CD4-positive, CD25-positive, alpha-beta regulatory T cell (primary cell): ENCODE data around the gene SPON1. TPM values are rescaled to one million over a fixed set of nuclear protein-coding genes. Genes with fewer than 3 reads are reported as not detected.
A peak's percentile ranks its signal among the peaks of the same experiment; 100 is the strongest.

Experiments
- ATAC-seq, 2 donors: fragments of 150-1000 bp; cut with Tn5 transposase; one replicate each; pipeline ENCODE4 v1.10.0; 2021; ENCODE audit warnings: low read depth in 2 of 2, moderate number of reproducible peaks in 2 of 2, moderate library complexity in 1 of 2
- DNase-seq, 3 donors: peaks; one replicate each; pipeline versions ENCODE4 v3.0.0 to v3.0.0-alpha.2; 2012 to 2022; ENCODE audit warnings: mixed read lengths in 1 of 3
- H3K27ac ChIP-seq: one replicate; pipeline ENCODE4 v1.7.0; 2013; ENCODE audit warnings: mild to moderate bottlenecking, low read length; ENCODE audit not compliant: insufficient read depth, poor library complexity, severe bottlenecking
- H3K27me3 ChIP-seq: one replicate; pipeline ENCODE4 v1.7.0; 2013; ENCODE audit warnings: low read length; ENCODE audit not compliant: control insufficient read depth, insufficient read depth
- H3K36me3 ChIP-seq: one replicate; pipeline ENCODE4 v1.7.0; 2013; ENCODE audit warnings: mild to moderate bottlenecking, low read length, moderate library complexity; ENCODE audit not compliant: control insufficient read depth, insufficient read depth
- H3K4me1 ChIP-seq: 2 replicates; pipeline ENCODE4 v1.7.0; 2013; ENCODE audit warnings: mild to moderate bottlenecking, low read length; ENCODE audit not compliant: insufficient read depth, control insufficient read depth, poor library complexity, severe bottlenecking
- H3K4me3 ChIP-seq: one replicate; pipeline ENCODE4 v1.7.0; 2013; ENCODE audit warnings: low read depth, mild to moderate bottlenecking, low read length, moderate library complexity
- H3K9me3 ChIP-seq, 2 experiments: 1 replicate in 1 of 2; 2 replicates in 1 of 2; pipeline ENCODE4 v1.7.0; 2013; ENCODE audit warnings: low read length in 2 of 2, mild to moderate bottlenecking in 1 of 2, moderate library complexity in 1 of 2; ENCODE audit not compliant: control insufficient read depth in 2 of 2
- H3K27ac Mint-ChIP-seq, 3 donors: one replicate each; pipeline ENCODE4 v1.8.0; 2020 to 2022; ENCODE audit warnings: mild to moderate bottlenecking in 3 of 3, mixed read lengths in 3 of 3, moderate library complexity in 2 of 3
- H3K27me3 Mint-ChIP-seq: one replicate; pipeline ENCODE4 v1.8.0; 2022; ENCODE audit warnings: mild to moderate bottlenecking, mixed read lengths
- H3K36me3 Mint-ChIP-seq: one replicate; pipeline ENCODE4 v1.8.0; 2020; ENCODE audit warnings: mixed read lengths
- H3K4me1 Mint-ChIP-seq, 4 donors: one replicate each; pipeline ENCODE4 v1.8.0; 2020 to 2022; ENCODE audit warnings: mixed read lengths in 4 of 4, mild to moderate bottlenecking in 1 of 4
- H3K4me3 Mint-ChIP-seq, 4 donors: one replicate each; pipeline ENCODE4 v1.8.0; 2020 to 2022; ENCODE audit warnings: mild to moderate bottlenecking in 4 of 4, mixed read lengths in 4 of 4, moderate library complexity in 3 of 4
- H3K9me3 Mint-ChIP-seq, 7 donors: one replicate each; pipeline ENCODE4 v1.8.0; 2020 to 2022; ENCODE audit warnings: mixed read lengths in 7 of 7, mild to moderate bottlenecking in 3 of 7, moderate library complexity in 2 of 7
- polyA plus RNA-seq, 4 donors: library from polyadenylated mRNA; unstranded; fragments of 300-500 nt; fragmentation: Illumina TruSeq; gene quantifications; one replicate each; pipeline ENCODE4 v1.2.3, GENCODE V29; 2021
- total RNA-seq: library from RNA; stranded (reverse); gene quantifications from one replicate; pipeline ENCODE4 v1.2.3, GENCODE V29; 2022

Gene SPON1
- total and polyA plus RNA-seq, 5 donors from 2014 or later = 0.45 to 1.2 (median 0.86) TPM

- Histone ChIP-seq H3K4me3 (no peak overlapping the region), H3K36me3 (no peaks in the 10 kb centered on the region), H3K4me1 (no peaks in the 10 kb centered on the region), H3K9me3 (no peaks in the 10 kb centered on the region), H3K27me3 (no peaks in the 10 kb centered on the region), H3K27ac (no peak overlapping the region)
- Mint-ChIP-seq H3K9me3 (no peaks in the 10 kb centered on the region), H3K27ac (no peak overlapping the region), H3K27me3 (no peaks in the 10 kb centered on the region), H3K36me3 (no peaks in the 10 kb centered on the region), H3K4me3 (no peak overlapping the region), H3K4me1 (peaks cover 4 to 21% (median 10%) of the 10 kb centered on the region in 4 donors)
- no peak for DNase-seq
- no peak for ATAC-seq
Observed at GRCh38 chr11:14240951-14241350, 278.4 kb downstream of the SPON1 start.

DNA sequence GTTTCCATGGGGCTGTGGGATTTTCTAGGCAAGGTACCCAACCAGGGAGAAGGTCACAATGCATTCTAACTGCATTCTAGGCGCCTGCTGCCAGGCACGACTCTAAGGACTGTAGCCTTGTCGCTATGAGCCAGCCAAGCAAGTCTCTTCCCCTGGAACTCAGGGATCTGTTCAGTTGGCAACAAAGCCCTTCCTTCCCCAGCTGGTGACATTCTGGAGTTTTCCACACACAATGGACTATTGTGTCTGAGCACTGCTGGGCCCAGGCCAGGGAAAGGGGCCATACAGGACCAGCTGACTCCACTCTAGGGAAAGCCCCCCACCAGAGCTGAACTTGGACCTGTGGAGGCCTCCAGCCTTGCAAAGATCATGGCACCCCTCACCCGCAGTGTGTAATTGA, 279.7 kb downstream of the SPON1 start:
- peaks cover 4 to 10% (median 7%) of the 10 kb centered on the region in 4 donors for H3K4me1 Mint-ChIP-seq
- no peak overlapping the region for H3K4me3 Mint-ChIP-seq
- Histone ChIP-seq H3K27me3 (no peaks in the 10 kb centered on the region), H3K4me3 (no peak overlapping the region), H3K36me3 (no peaks in the 10 kb centered on the region), H3K27ac (no peak overlapping the region), H3K4me1 (no peaks in the 10 kb centered on the region), H3K9me3 (no peaks in the 10 kb centered on the region)
- H3K9me3 Mint-ChIP-seq = no peaks in the 10 kb centered on the region
- H3K36me3 Mint-ChIP-seq = no peaks in the 10 kb centered on the region
- no peaks in the 10 kb centered on the region for H3K27me3 Mint-ChIP-seq
- DNase-seq (no peak), ATAC-seq (no peak)
- H3K27ac Mint-ChIP-seq = peak overlapping the region in 1 of 3 donors; percentile 18

DNA sequence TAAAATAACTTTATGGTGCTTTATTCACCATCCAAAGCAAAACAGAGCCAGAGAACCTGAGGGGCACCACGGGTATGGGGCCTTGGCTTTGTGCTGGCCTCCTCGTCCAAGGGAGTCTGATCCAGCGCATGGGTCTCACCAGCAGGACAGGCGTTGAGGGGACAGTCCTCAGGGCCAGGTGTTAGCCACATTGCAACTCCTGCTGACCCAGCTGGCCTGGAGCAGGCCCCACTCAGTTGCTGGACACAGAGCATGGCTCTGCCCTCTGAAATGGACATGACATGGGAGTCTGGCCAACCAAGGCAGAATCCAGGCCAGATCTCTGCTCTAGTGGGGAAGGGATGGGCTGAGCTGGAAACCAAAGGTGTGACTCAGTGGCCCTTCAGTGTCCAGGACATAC, 280.2 kb downstream of the SPON1 start:
- Histone ChIP-seq H3K9me3 (no peaks in the 10 kb centered on the region), H3K27ac (no peak overlapping the region), H3K4me3 (no peak overlapping the region), H3K36me3 (no peaks in the 10 kb centered on the region), H3K27me3 (no peaks in the 10 kb centered on the region), H3K4me1 (no peaks in the 10 kb centered on the region)
- peaks cover 4 to 12% (median 8%) of the 10 kb centered on the region in 4 donors for H3K4me1 Mint-ChIP-seq
- H3K4me3 Mint-ChIP-seq = no peak overlapping the region
- no peaks in the 10 kb centered on the region for H3K27me3 Mint-ChIP-seq
- H3K27ac Mint-ChIP-seq = peak overlapping the region in 1 of 3 donors; percentile 18
- no peak for DNase-seq
- H3K9me3 Mint-ChIP-seq = no peaks in the 10 kb centered on the region
- H3K36me3 Mint-ChIP-seq = no peaks in the 10 kb centered on the region
- no peak for ATAC-seq

GRCh38 chr11:14244926-14245325, 282.4 kb downstream of the SPON1 start:
- Mint-ChIP-seq H3K36me3 (no peaks in the 10 kb centered on the region), H3K4me3 (no peak overlapping the region), H3K4me1 (peaks cover 10 to 27% (median 18%) of the 10 kb centered on the region in 4 donors), H3K27ac (no peak overlapping the region), H3K9me3 (no peaks in the 10 kb centered on the region), H3K27me3 (no peaks in the 10 kb centered on the region)
- H3K27me3 ChIP-seq = no peaks in the 10 kb centered on the region
- no peak overlapping the region for H3K4me3 ChIP-seq
- peaks cover 13% of the 10 kb centered on the region for H3K4me1 ChIP-seq
- H3K36me3 ChIP-seq = no peaks in the 10 kb centered on the region
- DNase-seq = no peak
- ATAC-seq = no peak
- H3K27ac ChIP-seq = no peak overlapping the region
- H3K9me3 ChIP-seq = no peaks in the 10 kb centered on the region

DNA sequence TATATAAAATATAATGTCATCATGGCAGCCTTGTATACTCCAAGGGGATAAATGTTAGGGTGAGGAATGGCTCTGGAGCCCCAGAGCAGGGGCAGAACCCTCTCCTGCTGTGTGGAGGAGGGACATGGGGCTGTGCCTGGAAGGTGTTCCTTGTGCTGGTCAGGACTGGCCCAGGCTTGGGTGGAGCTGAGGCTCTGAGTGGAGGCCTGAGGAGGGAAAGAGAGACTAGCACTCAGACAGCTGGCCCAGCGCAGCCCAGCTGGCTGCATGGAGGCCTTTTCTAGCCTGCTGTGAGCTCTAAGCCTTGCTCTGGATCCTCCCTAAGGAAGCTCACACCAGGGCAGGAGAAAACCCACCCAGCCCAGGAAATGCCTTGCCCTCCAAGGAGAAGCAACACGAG, 282.9 kb downstream of the SPON1 start:
- H3K4me3 ChIP-seq = no peak overlapping the region
- no peak overlapping the region for H3K27ac ChIP-seq
- Mint-ChIP-seq H3K27me3 (no peaks in the 10 kb centered on the region), H3K9me3 (no peaks in the 10 kb centered on the region), H3K4me3 (no peak overlapping the region), H3K27ac (no peak overlapping the region), H3K36me3 (no peaks in the 10 kb centered on the region), H3K4me1 (peaks cover 10 to 27% (median 18%) of the 10 kb centered on the region in 4 donors)
- no peak for DNase-seq
- no peak for ATAC-seq
- no peaks in the 10 kb centered on the region for H3K9me3 ChIP-seq
- H3K36me3 ChIP-seq = no peaks in the 10 kb centered on the region
- H3K4me1 ChIP-seq = peaks cover 13% of the 10 kb centered on the region
- no peaks in the 10 kb centered on the region for H3K27me3 ChIP-seq

DNA sequence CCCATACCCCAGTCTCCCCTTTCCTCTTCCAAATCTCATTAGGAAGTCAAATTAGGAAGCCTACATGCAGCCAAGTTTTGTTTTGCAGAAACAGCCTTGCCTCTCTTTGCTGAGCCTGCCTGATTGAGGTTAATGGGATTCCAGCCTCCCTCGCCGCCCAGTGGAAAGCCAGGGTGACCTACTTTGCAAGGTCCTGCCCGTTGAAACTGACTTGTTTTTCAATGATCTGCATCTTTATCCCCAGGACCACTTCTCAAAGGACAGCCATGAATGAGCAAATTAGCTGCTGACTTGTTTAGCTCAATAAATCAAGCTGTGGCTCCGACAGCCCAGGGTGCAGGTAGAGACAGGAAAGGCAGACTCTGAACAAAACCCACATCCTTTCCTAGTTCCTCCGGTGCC, 286.1 kb downstream of the SPON1 start:
- H3K27ac ChIP-seq = no peak overlapping the region
- Mint-ChIP-seq H3K4me3 (peak overlapping the region in 3 of 4 donors; percentile 47 to 71 (median 68)), H3K36me3 (no peaks in the 10 kb centered on the region), H3K9me3 (no peaks in the 10 kb centered on the region), H3K4me1 (peaks cover 10 to 23% (median 16%) of the 10 kb centered on the region in 4 donors), H3K27ac (no peak overlapping the region), H3K27me3 (no peaks in the 10 kb centered on the region)
- no peaks in the 10 kb centered on the region for H3K36me3 ChIP-seq
- DNase-seq (peak in 2 of 3 donors; percentile 22 to 69), ATAC-seq (peak; percentile 50 to 54)
- H3K9me3 ChIP-seq = no peaks in the 10 kb centered on the region
- H3K4me1 ChIP-seq = peaks cover 13% of the 10 kb centered on the region
- H3K27me3 ChIP-seq = no peaks in the 10 kb centered on the region
- H3K4me3 ChIP-seq = peak overlapping the region; percentile 59

GRCh38 chr11:14249121-14249963, 286.8 kb downstream of the SPON1 start:
- H3K36me3 ChIP-seq = no peaks in the 10 kb centered on the region
- H3K4me3 ChIP-seq = peak overlapping the region; percentile 59
- ATAC-seq = peak; percentile 48 to 72
- H3K4me3 Mint-ChIP-seq = peak overlapping the region; percentile 47 to 71 (median 65)
- H3K27ac Mint-ChIP-seq = peak overlapping the region in 1 of 3 donors; percentile 4
- H3K9me3 Mint-ChIP-seq = no peaks in the 10 kb centered on the region
- peak; percentile 52 to 74 (median 65) for DNase-seq
- peaks cover 10 to 23% (median 16%) of the 10 kb centered on the region in 4 donors for H3K4me1 Mint-ChIP-seq
- H3K27ac ChIP-seq = no peak overlapping the region
- no peaks in the 10 kb centered on the region for H3K27me3 ChIP-seq
- H3K4me1 ChIP-seq = peaks cover 13% of the 10 kb centered on the region
- no peaks in the 10 kb centered on the region for H3K36me3 Mint-ChIP-seq
- no peaks in the 10 kb centered on the region for H3K27me3 Mint-ChIP-seq
- no peaks in the 10 kb centered on the region for H3K9me3 ChIP-seq

- H3K36me3 Mint-ChIP-seq = peaks cover 4% of the 10 kb centered on the region
- H3K27me3 ChIP-seq = no peaks in the 10 kb centered on the region
- H3K36me3 ChIP-seq = no peaks in the 10 kb centered on the region
- H3K4me1 ChIP-seq = peaks cover 13% of the 10 kb centered on the region
- no peak overlapping the region for H3K4me3 ChIP-seq
- H3K27ac Mint-ChIP-seq = no peak overlapping the region
- H3K4me3 Mint-ChIP-seq = no peak overlapping the region
- H3K4me1 Mint-ChIP-seq = peaks cover 6 to 23% (median 14%) of the 10 kb centered on the region in 4 donors
- H3K9me3 ChIP-seq = no peaks in the 10 kb centered on the region
- H3K27me3 Mint-ChIP-seq = no peaks in the 10 kb centered on the region
- ATAC-seq (no peak), DNase-seq (no peak)
- no peak overlapping the region for H3K27ac ChIP-seq
- H3K9me3 Mint-ChIP-seq = no peaks in the 10 kb centered on the region
Observed at GRCh38 chr11:14251754-14252153, 289.2 kb downstream of the SPON1 start.
